Liver (tissue), 9 donors: Measurements from ENCODE around the gene SPA17. TPM values are rescaled to one million over a fixed set of nuclear protein-coding genes. Genes with fewer than 3 reads are reported as not detected.

Experiments used
- DNase-seq: peaks from one replicate; pipeline ENCODE4 v3.0.0-alpha.2; 2017; ENCODE audit warnings: low spot score
- H3K27ac ChIP-seq, 2 donors: one replicate each; pipeline ENCODE4 v1.7.0; 2013; ENCODE audit warnings: inconsistent platforms in 2 of 2, low read length in 2 of 2, control low read depth in 1 of 2, low read depth in 1 of 2, mild to moderate bottlenecking in 1 of 2
- H3K27me3 ChIP-seq, 4 donors: one replicate each; pipeline versions ENCODE4 v1.6.1 to v1.7.0; 2013; ENCODE audit warnings: low read length in 3 of 4, inconsistent platforms in 1 of 4, mild to moderate bottlenecking in 1 of 4, moderate library complexity in 1 of 4; ENCODE audit not compliant: control insufficient read depth in 4 of 4, insufficient read depth in 4 of 4
- H3K36me3 ChIP-seq, 4 donors: one replicate each; pipeline versions ENCODE4 v1.6.1 to v1.7.0; 2013; ENCODE audit warnings: low read length in 3 of 4, mild to moderate bottlenecking in 3 of 4, low read depth in 1 of 4, moderate library complexity in 1 of 4; ENCODE audit not compliant: control insufficient read depth in 4 of 4, insufficient read depth in 3 of 4
- H3K4me1 ChIP-seq, 4 donors: one replicate each; pipeline versions ENCODE4 v1.6.1 to v1.7.0; 2013; ENCODE audit warnings: low read length in 3 of 4, mild to moderate bottlenecking in 3 of 4, moderate library complexity in 1 of 4; ENCODE audit not compliant: control insufficient read depth in 4 of 4, insufficient read depth in 4 of 4
- H3K4me3 ChIP-seq, 3 donors: one replicate each; pipeline versions ENCODE4 v1.6.1 to v1.7.0; 2013; ENCODE audit warnings: low read length in 3 of 3, control low read depth in 1 of 3, low read depth in 1 of 3, mild to moderate bottlenecking in 1 of 3
- H3K9ac ChIP-seq, 2 donors: one replicate each; pipeline ENCODE4 v1.7.0; 2013; ENCODE audit warnings: low read length in 2 of 2, mild to moderate bottlenecking in 2 of 2, moderate library complexity in 2 of 2, control low read depth in 1 of 2, low read depth in 1 of 2
- H3K9me3 ChIP-seq, 4 donors: one replicate each; pipeline versions ENCODE4 v1.6.1 to v1.7.0; 2013; ENCODE audit warnings: low read length in 3 of 4; ENCODE audit not compliant: control insufficient read depth in 4 of 4
- CTCF ChIP-seq: fragments of 150-350 bp; IDR thresholded peaks from 2 replicates; pipeline ENCODE4 v1.5.1; 2017; ENCODE audit warnings: improper control_type of control experiment, low read depth, low read length; ENCODE audit not compliant: missing input control
- EGR1 ChIP-seq, 2 donors: IDR thresholded peaks; 2 replicates each; pipeline ENCODE4 v1.6.1; 2016 to 2018; ENCODE audit warnings: antibody characterized with exemption in 2 of 2, low read depth in 2 of 2
- FOXA1 ChIP-seq: IDR thresholded peaks from 2 replicates; pipeline ENCODE4 v1.6.1; 2016; ENCODE audit warnings: antibody characterized with exemption
- FOXA2 ChIP-seq: IDR thresholded peaks from 2 replicates; pipeline ENCODE4 v1.6.1; 2016; ENCODE audit warnings: antibody characterized with exemption
- GABPA ChIP-seq, 2 donors: IDR thresholded peaks in 1 of 2; conservative IDR thresholded peaks in 1 of 2; 2 replicates each; pipeline ENCODE4 v1.6.1; 2016; ENCODE audit warnings: antibody characterized with exemption in 2 of 2, mild to moderate bottlenecking in 1 of 2, moderate library complexity in 1 of 2
- HNF4A ChIP-seq, 2 donors: conservative IDR thresholded peaks; 2 replicates each; pipeline ENCODE4 v1.6.1; 2016; ENCODE audit warnings: antibody characterized with exemption in 2 of 2, mild to moderate bottlenecking in 2 of 2
- HNF4G ChIP-seq: IDR thresholded peaks from 2 replicates; pipeline ENCODE4 v1.6.1; 2016; ENCODE audit warnings: antibody characterized with exemption
- JUND ChIP-seq, 2 donors: IDR thresholded peaks; 2 replicates each; pipeline ENCODE4 v1.6.1; 2016; ENCODE audit warnings: antibody characterized with exemption in 2 of 2
- MAX ChIP-seq: IDR thresholded peaks from 2 replicates; pipeline ENCODE4 v1.6.1; 2016; ENCODE audit warnings: antibody characterized with exemption
- NR2F2 ChIP-seq: IDR thresholded peaks from 2 replicates; pipeline ENCODE4 v1.6.1; 2016; ENCODE audit warnings: antibody characterized with exemption
- RAD21 ChIP-seq, 2 donors: IDR thresholded peaks; 2 replicates each; pipeline ENCODE4 v1.6.1; 2016; ENCODE audit warnings: antibody characterized with exemption in 2 of 2, mild to moderate bottlenecking in 2 of 2
- REST ChIP-seq: IDR thresholded peaks from 2 replicates; pipeline ENCODE4 v1.6.1; 2016; ENCODE audit warnings: antibody characterized with exemption, mild to moderate bottlenecking
- RXRA ChIP-seq, 2 donors: IDR thresholded peaks; 2 replicates each; pipeline ENCODE4 v1.6.1; 2017 to 2018; ENCODE audit warnings: antibody characterized with exemption in 2 of 2, mild to moderate bottlenecking in 1 of 2
- SP1 ChIP-seq: IDR thresholded peaks from 2 replicates; pipeline ENCODE4 v1.6.1; 2018; ENCODE audit warnings: antibody characterized with exemption, mild to moderate bottlenecking
- TAF1 ChIP-seq: conservative IDR thresholded peaks from 2 replicates; pipeline ENCODE4 v1.6.1; 2016; ENCODE audit warnings: antibody characterized with exemption, mild to moderate bottlenecking
- YY1 ChIP-seq: IDR thresholded peaks from 2 replicates; pipeline ENCODE4 v1.6.1; 2016; ENCODE audit warnings: antibody characterized with exemption, mild to moderate bottlenecking
- WGBS: extraction: QIAGEN DNeasy Blood & Tissue Kit; methylation state at CpG from one replicate; pipeline ENCODE4 v1.1.7; 2013; 5-methylcytosine and 5-hydroxymethylcytosine counted together
- polyA plus RNA-seq, 2 donors: library from polyadenylated mRNA; stranded (reverse) in 1 of 2; unstranded in 1 of 2; fragments of 200-250 nt in 1 of 2; fragments of >200 nt in 1 of 2; fragmentation: Nextera tagmentation in 1 of 2; extraction: Ambion mirVana in 1 of 2; gene quantifications; one replicate each; pipeline versions ENCODE4 v1.2.1 to v1.2.3, GENCODE V29; 2013 to 2015
- total RNA-seq, 2 donors: library from RNA; depleted of rRNA; stranded (reverse); fragments of >200 nt; gene quantifications; one replicate each; pipeline ENCODE4 v1.2.3, GENCODE V29; 2014
- TF ChIP-seq, protein P1 (sequence below): IDR thresholded peaks from 2 replicates; pipeline ENCODE4 v1.6.1; 2016; ENCODE audit warnings: antibody characterized with exemption
- donor health status: healthy.
- donor health status: healthy.
- donor health status: healthy.
- donor health status: healthy.
- donor health status: healthy.

The SPA17 gene
- total and polyA plus RNA-seq, 4 donors: 0.47 to 3.2 (median 1.9) TPM

DNA sequence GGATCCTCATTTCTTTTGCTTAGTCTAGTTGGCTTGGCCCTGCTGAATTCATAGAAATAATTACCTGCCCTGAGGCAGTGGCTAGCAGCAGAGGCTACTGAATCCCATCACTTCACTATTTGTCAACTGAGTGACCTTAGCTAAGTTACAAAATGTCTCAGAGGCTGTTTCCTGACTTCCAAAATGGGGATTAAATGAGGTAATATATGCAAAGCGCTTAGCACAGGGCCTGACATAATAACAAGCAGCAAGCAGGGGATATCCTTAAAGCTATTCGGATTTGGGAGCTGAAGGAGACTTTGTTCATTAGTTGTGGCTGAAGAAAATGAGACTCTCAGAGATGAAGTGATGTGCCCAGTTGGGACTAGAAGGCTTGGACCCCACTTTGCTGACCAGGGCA lies 68.9 kb downstream of the SPA17 start:
- Histone ChIP-seq H3K27ac (no peak overlapping the region), H3K36me3 (no peaks in the 10 kb centered on the region), H3K4me1 (peaks cover 13 to 25% (median 18%) of the 10 kb centered on the region in 4 donors), H3K4me3 (no peak overlapping the region), H3K27me3 (peaks cover 0 to 5% (median under 1%) of the 10 kb centered on the region in 4 donors), H3K9ac (no peak overlapping the region), H3K9me3 (no peaks in the 10 kb centered on the region)
- WGBS: 63% methylated on average over 2 of the region's 2 CpGs
- no peak for DNase-seq
- no peak for TF ChIP-seq TAF1
- no peak for TF ChIP-seq CTCF
- TF ChIP-seq REST: no peak
- no peak for TF ChIP-seq SP1
- TF ChIP-seq RAD21 (IDR thresholded peaks at IDR 0.05): no peak
- no peak for TF ChIP-seq EGR1 (IDR thresholded peaks at IDR 0.05; ENCODE audit: low read depth in 2 of 2)
- TF ChIP-seq RXRA (IDR thresholded peaks at IDR 0.05): no peak
- no peak for TF ChIP-seq FOXA2
- TF ChIP-seq JUND (IDR thresholded peaks at IDR 0.05): no peak
- TF ChIP-seq GABPA (IDR thresholded peaks at IDR 0.05 in 1 of 2, conservative IDR thresholded peaks at IDR 0.05 in 1 of 2): no peak
- no peak for TF ChIP-seq YY1
- TF ChIP-seq HNF4G: no peak
- TF ChIP-seq FOXA1: no peak
- no peak for TF ChIP-seq NR2F2
- TF ChIP-seq HNF4A (conservative IDR thresholded peaks at IDR 0.05): no peak
- TF ChIP-seq, protein P1, sequence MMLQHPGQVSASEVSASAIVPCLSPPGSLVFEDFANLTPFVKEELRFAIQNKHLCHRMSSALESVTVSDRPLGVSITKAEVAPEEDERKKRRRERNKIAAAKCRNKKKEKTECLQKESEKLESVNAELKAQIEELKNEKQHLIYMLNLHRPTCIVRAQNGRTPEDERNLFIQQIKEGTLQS: no peak
- TF ChIP-seq MAX: no peak

DNA sequence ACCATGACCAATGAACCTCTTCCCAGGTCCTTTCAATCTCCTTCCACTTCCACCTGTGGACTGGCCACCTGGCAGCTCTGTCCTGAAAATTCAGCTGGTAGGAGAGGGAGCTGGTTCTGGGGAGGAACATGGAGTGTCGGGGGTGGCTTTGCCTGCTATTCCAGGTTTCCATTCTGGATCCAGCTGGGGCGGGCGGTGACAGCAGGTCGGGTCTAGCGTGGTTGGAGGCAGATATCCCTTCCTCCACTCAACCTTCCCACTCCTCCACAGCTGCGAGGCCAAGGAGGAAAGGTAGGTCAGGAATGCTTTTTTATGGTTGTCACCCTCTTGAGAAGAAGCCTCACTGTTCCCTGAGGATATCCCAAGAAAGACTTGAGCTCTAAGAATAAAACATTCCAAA lies 69.3 kb downstream of the SPA17 start:
- H3K27me3 ChIP-seq: peaks cover 0 to 5% (median under 1%) of the 10 kb centered on the region in 4 donors
- 56% methylated on average over 6 of the region's 6 CpGs for WGBS
- no peak overlapping the region for H3K4me3 ChIP-seq
- no peak overlapping the region for H3K9ac ChIP-seq
- no peak overlapping the region for H3K27ac ChIP-seq
- TF ChIP-seq SP1 (no peak), EGR1 (IDR thresholded peaks at IDR 0.05; ENCODE audit: low read depth in 2 of 2) (no peak), NR2F2 (no peak)
- H3K36me3 ChIP-seq: no peaks in the 10 kb centered on the region
- H3K9me3 ChIP-seq: no peaks in the 10 kb centered on the region
- H3K4me1 ChIP-seq: peaks cover 13 to 25% (median 18%) of the 10 kb centered on the region in 4 donors
- no peak for DNase-seq
